GM18502 (cell line): ENCODE measurements around the gene GNAI1.

Source experiments
- ATAC-seq: cut with Tn5 transposase; IDR thresholded peaks from one replicate; pipeline ENCODE4 v1.9.1; 2021; ENCODE audit warnings: mild to moderate bottlenecking; ENCODE audit not compliant: unreplicated experiment, poor library complexity

The GNAI1 gene

DNA sequence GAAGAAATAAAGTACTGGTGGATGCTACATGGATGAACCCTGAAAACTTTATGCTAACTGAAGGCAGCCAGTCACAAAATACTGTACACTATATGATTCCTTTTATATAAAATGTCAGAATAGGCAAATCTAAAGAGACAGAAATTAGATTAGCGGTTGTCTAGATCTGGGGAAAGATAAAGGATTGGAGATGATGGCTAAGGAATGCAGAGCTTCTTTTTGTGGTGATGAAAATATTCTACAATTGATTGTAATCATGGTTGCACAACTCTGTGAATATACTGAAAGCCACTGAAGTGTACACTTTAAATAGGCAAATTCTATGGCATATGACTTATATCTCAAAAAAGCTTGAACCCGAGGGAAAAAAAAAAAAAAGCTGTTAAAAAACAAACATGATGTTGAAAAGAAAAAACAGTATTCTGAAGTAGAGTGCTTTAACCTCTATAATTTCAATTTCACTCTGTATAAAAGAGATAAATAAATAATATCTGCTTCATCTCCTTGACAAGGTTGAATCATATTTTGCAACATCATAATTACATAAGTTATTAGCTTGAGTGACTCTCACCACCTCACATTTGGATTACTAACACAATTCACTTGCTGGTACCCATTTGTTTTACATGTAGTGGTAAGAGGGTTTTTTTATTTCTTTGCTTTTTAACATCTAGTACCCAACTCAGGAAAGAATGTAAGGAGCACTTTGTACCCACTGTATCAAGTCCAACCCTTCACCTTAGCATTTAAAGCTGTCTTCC is 2.8 kb upstream of the GNAI1 start:
- ATAC-seq, result no peak

DNA sequence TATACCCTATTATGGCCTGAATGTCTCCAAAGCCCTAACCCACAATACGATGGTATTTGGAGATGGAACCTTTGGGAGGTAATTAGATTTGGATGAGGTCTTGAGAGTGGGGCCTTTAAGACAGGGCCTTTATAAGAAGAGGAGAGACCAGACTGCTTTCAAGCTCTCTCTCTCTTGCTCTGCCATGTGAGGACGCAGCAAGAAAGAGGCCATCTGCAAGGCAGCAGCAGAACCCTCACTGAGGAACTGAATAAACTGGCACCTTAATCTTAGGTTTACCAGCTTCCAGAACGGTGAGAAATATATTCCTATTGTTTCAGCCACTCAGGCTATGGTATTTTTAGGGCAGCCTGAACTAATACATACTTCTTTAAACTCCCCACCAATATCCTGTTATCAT is 2.0 kb upstream of the GNAI1 start:
- ATAC-seq, result no peak

DNA sequence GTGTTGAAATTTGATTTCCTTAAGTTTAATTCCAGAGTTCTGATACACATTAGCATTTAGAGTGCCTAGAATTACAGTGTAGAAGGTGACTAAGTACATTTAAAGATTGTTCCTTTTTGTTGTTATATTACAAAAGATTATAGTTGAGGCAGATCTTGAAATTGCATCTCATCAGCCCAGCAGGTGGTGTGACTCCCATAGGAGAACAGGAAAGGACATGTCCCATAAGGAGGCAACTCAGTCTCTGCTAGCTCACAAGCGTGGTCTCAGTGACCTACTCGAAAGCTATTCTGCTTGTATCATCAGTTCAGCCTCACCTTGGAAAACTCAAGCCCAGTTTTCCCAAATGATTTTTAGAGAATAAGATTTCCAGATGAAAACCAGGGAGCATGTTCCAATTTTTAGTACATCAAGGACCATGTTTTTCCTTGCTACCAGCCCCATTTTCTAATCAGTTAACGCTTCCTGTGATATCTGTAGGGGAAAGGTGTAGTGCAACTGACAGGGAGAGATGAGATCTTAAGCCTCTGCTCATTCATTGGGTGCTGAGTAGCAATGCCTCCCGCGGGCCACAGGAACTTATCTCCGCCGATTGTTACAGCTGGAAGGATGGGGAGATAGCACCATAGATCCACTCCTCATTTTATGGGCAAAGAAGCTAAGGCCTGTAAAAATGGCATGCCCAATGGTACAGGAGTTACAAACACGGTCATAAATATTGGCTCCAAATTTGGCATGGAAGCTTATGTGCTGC is 1.1 kb upstream of the GNAI1 start:
- no peak for ATAC-seq

DNA sequence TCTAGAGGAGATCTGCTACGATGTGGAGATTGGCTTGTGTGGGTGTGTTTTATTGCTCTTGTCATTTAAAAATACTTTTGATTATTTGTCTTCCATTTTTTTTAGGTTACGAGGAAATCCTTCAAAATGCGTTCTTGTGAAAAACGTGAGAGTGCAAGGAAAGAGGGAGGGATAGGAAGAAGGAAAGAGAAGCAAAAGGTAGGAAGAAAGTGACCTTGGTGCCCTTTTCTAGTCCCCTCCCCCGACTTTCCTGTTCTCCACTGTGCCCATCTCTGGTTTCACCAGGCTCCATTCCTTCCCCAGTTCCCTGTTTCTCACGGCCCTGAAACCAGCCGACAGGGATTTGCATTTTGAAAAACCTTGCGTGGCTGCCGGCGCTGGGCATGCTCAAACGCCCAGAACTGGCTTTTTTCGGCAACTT is 506 bp upstream of the GNAI1 start:
- ATAC-seq, result no peak

DNA sequence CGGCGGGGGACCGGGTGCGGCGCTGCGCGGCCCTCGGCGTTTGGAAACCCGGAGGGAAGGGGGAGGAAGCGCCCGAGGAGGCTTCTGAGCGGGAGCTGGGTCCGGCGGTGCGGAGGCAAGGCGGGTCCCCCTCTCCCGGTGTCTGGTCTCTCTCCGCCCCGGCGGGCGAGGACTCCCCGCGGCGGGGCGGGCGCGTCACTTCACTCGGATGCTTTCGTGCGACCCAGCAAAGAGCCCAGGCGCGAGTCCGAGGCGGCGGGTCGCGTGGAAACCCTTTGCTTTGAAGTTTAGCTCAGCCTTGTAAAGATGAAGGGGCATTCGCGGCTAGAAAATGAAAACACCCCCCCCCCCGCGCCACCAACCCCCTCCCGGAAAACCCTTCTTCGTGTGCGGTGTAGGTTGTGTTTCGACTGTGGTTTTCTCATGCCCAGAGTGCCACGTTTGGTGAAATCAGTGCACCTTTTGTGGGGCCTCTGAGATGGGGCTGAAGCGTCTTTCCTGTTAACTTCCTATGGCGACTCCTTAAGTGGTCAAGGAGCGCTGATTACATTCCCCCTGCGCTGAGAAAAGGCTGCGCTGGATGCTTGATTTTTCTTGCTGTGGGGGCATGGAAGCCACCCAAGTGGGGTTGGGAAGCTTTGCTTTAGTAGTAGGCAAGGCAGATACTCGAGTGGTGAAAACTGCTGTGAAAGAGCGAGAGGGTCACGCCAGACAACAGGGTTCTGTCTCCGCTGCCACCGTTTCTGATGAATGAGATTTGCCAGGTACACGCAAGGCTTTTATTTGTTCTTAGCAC is 876 bp downstream of the GNAI1 start:
- ATAC-seq, result peak; percentile 17

- ATAC-seq, result peak; percentile 59
Measured at GRCh38 chr7:80136261-80137055, 1.8 kb downstream of the GNAI1 start.

DNA sequence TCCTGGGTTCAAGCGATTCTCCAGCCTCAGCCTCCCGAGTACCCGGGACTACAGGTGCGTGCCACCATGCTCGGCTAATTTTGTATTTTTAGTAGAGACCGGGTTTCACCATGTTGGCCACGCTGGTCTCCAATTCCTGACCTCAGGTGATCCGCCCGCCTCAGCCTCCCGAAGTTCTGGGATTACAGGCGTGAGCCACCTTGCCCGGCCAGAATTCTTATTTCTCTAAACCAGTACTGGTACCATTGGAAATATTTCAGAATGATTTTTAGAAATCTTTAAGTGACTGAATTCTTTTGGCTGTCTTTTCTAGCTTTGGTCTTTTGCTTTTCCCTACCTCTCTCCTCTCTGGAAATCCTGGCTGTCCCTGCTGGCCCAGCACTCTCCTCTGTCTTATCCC is 2.8 kb downstream of the GNAI1 start:
- ATAC-seq, result no peak

DNA sequence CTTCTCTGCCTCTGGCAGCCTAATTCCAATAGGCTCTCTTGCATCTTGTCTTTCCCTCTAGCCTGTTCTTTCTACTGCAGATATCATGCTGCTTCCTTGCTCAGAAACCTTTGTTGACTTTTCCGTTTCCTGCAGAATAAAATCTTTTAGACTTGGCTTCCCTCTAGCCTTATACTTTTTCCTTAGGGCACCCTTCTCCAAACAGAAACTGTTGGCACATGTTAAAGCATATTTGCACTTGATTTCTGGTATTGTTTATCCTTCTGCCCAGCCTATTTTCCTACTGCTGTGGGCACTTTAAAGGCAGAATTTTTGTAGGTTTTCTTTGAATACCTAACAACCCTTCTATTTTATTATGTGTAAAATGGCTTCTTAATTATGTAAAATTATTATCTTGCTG is 4.6 kb downstream of the GNAI1 start:
- ATAC-seq, result no peak

GRCh38 chr7:80140388-80140787 is 5.8 kb downstream of the GNAI1 start:
- ATAC-seq, result no peak

- ATAC-seq, result no peak
Measured at GRCh38 chr7:80141376-80141775, 6.7 kb downstream of the GNAI1 start.

DNA sequence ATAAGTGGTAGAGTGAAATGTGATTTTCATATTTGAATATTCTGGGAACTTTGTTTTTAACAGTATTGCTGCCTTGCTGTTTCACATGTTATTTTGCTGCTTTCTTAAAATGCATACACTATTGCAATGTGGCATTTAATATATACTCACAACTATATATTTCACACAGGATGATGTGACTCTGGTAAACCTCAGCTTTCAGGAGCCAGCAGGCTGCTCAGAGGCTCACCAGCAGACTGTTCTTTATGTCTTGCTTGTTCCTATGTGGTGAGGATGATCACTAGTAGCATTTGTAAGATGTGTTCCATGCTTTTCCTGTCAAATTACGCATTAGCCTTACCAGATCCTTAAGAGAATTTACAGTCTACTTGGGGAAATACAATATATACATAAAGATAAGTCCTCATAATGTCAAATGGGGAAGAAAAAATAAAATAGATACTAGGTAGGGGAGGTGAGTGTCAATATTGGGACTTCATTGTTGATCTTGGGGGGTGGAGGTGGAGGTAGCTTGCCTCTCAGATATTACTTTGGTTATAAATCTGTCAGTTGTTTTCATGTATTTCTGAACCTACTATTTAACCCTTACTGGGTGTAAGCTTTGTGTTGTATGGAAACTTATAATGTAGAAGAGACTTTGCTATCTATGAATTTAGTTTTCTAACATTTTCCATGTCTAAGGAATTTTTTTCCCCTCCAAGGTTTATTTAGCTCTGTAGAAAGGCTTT is 8.4 kb downstream of the GNAI1 start:
- no peak for ATAC-seq

- ATAC-seq, result no peak
Measured at GRCh38 chr7:80145780-80146422, 11.3 kb downstream of the GNAI1 start.

DNA sequence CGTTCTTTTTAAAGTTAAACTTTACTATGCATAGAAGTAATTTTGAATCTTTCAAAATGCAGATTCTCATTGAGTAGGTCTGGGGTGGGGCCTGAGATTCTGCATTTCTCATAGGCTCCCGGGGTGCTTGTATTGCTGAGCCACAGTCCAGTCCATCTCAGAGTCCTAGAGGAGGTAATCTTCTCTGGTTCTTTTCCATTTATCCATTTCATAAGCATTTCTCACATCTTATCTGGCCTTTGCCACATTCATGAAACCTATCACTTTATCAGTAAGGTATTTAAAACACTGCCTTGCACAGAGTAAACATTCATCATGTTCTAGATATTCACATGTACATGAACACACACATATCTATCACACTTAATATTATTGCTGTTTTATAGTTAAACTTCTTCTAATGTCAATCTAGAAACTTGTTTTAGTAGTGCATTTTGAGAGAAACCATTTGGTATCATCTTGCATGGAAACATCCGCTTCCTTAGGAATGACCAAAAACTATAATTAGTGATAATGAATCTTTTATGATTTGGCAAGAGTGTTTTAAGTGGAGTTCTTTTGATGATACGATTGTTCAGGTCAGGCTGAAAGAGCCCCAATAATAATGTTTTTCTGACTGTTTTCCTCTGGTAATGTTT is 12.0 kb downstream of the GNAI1 start:
- no peak for ATAC-seq

DNA sequence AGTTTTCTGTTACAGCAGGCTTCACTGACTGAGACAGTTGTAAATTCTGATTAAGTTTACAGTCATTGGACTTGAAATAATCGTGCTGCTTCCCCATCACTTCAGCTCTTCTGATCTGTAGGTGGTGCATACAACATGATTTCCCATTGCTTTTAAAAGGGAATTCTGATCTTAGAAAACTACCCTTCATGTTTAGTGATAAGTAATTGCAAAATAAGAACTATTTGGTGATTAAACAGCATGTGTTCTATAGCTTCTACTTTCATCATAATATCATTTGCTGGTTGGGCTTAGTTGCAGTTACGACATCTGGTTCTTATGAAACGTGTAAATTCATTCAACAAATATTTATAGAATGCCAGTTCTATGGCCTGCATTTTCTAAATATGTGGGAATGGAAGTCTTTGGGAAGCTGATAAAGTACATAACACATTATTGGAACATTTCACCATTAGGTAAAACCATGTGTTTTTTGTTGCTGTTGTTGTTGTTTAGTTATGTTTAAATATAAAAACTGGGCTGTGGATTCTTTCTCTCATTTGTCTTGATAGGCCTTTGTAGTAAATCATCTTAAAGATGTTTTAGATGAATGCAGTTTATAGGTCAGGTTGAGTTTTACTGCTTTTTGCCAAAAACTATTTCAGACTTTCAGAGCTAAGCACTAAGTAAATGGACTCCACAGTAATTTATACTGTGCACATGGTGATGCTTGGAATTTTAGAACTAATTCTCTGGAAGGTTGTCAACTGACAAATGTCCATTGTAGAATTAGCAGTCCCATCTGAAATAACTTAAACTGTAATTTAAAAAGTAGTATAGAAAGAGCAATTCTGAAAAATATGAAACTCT is 13.1 kb downstream of the GNAI1 start:
- no peak for ATAC-seq

- ATAC-seq, result peak; percentile 16
Measured at GRCh38 chr7:80150611-80151273, 16.1 kb downstream of the GNAI1 start.

DNA sequence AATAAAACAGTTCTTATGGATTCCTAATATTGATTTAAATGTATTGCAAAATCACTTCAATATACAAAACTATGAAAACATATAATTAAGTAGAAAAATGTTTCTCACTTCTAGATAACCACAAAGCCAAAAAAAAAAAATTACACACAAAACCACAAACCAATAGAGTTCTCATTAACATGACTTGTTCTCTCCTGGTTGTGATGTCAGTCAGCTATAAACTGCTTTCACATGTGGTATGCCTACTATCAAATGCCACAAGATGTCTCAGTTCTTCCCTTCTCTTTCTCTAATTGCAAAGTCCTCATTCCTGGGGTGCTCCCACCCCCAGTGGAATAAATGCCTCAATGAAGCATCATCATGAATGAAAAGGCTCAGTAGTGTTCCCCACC is 16.6 kb downstream of the GNAI1 start:
- peak; percentile 79 for ATAC-seq

DNA sequence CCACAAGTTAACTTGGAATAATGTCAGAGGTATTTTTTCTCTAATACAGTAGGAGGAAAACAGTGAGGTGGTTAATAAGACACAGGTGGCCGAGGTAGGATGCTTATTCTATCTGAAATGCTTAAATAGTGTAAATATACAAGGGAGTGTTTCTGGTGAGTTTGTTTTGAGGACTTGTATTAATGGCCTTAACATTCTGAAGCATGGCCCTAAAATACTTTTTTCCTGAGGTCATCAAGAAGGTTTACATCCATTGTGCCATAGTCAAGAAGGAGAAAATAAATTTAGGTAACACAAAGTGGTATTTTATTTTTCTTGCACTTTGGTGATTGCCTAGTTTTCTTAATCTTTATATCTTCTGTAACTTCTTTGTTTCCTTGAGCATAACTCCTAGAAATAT is 18.8 kb downstream of the GNAI1 start:
- ATAC-seq, result no peak
